KBM-7 (cell line): ENCODE results near the gene SPEF2.
A peak's percentile ranks its signal among the peaks of the same experiment; 100 is the strongest.

Source experiments
- DNase-seq: peaks from one replicate; pipeline ENCODE4 v3.0.0-alpha.2; 2015
- in situ Hi-C: fragments of 300-500 bp; cut with MboI; formaldehyde crosslinking; loops from 2 replicates; pipeline ENCODE4 v1.14.3; 2020; ENCODE audit warnings: low sequenced_read_pairs, low pct_unique_long_range_greater_than_20kb, mixed read lengths

Gene SPEF2

GRCh38 chr5:35810601-35811000, 192.9 kb downstream of the SPEF2 start:
- in situ Hi-C loops, result no loop called here
- DNase-seq, result no peak

DNA sequence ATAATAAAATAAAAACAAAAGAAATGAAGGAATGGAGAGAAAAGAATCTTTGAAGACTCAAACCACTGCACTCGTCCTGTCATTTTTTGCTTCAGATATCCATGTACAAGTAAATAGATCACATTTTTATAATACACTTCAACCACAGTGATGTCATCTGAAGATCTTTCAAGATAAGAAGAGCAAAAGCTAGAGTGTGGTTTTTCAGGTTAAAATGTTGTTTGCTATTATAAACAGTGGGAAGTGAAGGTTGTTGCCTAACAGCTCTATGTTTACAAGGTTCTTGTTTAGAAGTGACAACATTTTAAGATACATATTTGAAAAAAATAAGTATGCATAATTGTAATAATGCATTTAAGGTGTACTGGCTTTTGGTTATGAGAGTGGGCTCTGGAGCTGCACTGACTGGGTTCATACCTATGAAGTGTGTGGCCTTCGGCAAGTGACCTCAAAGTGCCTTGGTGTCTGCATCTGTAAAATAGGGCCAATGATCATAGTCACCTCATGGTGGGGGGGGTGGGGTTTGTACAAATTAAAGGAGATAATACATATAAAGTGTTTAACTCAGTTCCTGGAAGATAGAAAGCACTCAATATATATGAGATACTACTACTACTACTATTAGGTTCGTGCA, 193.6 kb downstream of the SPEF2 start:
- DNase-seq, result no peak
- in situ Hi-C loops, result no loop called here

DNA sequence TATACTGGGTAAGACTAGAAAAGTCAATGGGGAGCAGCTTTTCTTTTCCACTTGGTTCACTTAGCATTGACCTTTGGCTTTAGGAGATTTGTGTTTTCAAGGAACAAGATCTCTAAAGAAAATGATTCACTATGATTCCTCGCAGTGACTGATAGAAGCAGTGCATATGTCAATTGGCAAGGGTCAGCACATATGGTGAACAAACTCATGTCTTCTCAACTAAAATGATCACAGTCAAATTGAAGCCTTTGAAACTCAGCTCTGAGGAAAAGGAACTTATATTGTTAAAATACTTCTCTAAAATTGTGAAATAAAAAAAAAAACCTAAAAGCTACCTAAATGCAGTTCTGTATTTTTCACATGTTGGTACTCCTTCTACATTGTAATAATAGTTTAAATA, 195.9 kb downstream of the SPEF2 start:
- in situ Hi-C loops, result no loop called here
- DNase-seq, result no peak

- in situ Hi-C loops, result no loop called here
- DNase-seq, result no peak
Measured at GRCh38 chr5:35815089-35815936, 197.7 kb downstream of the SPEF2 start.

DNA sequence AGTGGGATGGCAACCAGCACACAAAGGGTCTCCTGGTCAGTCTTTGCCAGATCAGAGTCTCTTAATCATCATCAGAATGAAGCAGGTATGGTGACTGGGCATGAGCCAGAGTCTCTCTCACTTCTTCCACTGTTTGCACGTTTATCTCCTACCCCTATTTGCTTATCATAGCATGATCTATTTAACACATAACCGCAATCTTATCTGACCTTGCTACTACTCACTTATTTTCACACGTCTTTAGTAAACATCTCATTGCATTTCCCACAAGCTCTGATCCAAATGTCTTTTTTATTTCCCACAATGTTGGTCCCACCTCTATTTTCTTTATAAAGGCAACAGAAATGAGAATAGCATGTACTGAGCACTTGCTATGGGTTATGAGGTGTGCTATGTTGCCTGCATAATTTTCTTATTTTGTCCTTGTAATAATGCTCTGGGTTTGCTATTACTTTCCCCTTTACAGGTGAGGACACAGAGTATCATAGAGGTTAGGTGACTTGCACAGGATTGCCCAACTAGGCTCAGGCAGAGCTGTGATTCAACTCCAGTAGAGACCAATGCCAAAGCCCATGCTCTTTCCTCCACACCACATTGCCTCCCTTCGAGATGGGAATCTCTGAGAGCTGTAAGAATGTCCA, 199.3 kb downstream of the SPEF2 start:
- in situ Hi-C loops, result no loop called here
- DNase-seq, result no peak

DNA sequence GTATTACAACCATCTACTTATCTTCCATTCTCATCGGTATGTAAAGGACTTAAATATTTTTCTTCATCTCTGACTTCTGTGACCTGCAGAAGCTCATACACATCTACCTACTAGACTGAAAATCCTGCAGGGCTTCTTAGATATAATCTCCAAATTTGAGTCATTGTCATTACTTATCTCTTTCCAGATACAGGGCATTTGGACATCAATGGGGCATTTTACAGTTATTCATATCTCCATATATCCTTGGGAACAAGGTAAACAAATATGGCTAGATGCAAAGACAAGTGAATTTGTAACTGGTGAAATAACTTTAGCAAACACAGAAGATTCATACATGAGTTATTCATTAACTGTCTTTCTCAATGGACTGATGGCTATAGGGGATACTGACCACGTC, 201.4 kb downstream of the SPEF2 start:
- DNase-seq, result no peak
- in situ Hi-C loops, result no loop called here

- in situ Hi-C loops, result no loop called here
Measured at GRCh38 chr5:35819668-35820067, 202.0 kb downstream of the SPEF2 start.

GRCh38 chr5:35820735-35821134, 203.1 kb downstream of the SPEF2 start:
- DNase-seq, result peak; percentile 61
- in situ Hi-C loops, result no loop called here

More at GRCh38 chr5:35819668-35820067, 202.0 kb downstream of the SPEF2 start:
- DNase-seq, result no peak

- DNase-seq, result no peak
Measured at GRCh38 chr5:35821513-35821912, 203.8 kb downstream of the SPEF2 start.

GRCh38 chr5:35822511-35822910, 204.8 kb downstream of the SPEF2 start:
- in situ Hi-C loops, result no loop called here
- DNase-seq, result no peak

More at GRCh38 chr5:35821513-35821912, 203.8 kb downstream of the SPEF2 start:
- in situ Hi-C loops, result no loop called here

GRCh38 chr5:35823347-35824098, 205.9 kb downstream of the SPEF2 start:
- in situ Hi-C loops, result no loop called here
- no peak for DNase-seq

GRCh38 chr5:35826056-35826455, 208.4 kb downstream of the SPEF2 start:
- in situ Hi-C loops, result no loop called here

DNA sequence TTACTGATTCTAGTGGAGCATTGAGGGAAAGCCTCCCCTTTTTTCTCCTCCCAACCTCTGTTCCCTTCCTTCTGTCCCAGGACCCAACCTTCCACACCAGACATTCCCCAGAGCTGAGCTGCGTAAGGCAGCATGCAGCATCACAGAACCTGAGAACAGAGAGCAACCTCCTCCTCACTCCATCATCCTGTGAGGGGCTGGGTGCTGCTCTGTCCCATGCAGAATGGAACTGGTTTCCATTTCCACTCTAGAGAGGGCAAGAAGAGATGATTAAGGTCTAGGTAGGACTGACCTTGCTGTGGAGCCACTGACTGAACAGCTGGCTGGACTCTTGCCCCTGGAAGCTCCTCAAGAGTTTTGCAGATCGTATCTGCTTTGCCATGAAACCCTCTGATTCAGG, 208.9 kb downstream of the SPEF2 start:
- in situ Hi-C loops, result no loop called here

More at GRCh38 chr5:35826056-35826455, 208.4 kb downstream of the SPEF2 start:
- no peak for DNase-seq

GRCh38 chr5:35828082-35828598, 210.5 kb downstream of the SPEF2 start:
- no peak for DNase-seq
- in situ Hi-C loops, result no loop called here

More for the DNA sequence above, 208.9 kb downstream of the SPEF2 start:
- DNase-seq, result no peak

- in situ Hi-C loops, result no loop called here
- DNase-seq, result no peak
Measured at GRCh38 chr5:35830587-35830986, 212.9 kb downstream of the SPEF2 start.

DNA sequence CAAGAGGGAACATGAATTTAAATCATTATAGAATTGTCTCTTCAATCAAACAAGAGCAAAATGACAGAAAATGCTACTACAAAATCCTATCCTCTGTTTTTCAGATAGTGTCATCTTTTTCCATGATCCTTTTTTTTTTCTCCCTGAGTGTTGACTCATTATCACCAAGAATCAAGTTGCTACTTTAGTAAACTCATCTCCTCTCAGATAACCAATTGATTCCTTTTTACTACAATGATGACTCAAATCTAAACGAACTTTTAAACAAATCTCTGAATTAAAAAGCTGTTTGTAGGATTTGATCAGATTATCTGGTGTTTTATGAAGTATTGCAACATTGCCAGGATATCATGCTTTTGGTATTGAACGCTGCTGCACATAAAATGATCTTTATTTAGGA, 215.1 kb downstream of the SPEF2 start:
- in situ Hi-C loops, result no loop called here
- no peak for DNase-seq

- in situ Hi-C loops, result no loop called here
- DNase-seq, result no peak
Measured at GRCh38 chr5:35833224-35833623, 215.6 kb downstream of the SPEF2 start.

DNA sequence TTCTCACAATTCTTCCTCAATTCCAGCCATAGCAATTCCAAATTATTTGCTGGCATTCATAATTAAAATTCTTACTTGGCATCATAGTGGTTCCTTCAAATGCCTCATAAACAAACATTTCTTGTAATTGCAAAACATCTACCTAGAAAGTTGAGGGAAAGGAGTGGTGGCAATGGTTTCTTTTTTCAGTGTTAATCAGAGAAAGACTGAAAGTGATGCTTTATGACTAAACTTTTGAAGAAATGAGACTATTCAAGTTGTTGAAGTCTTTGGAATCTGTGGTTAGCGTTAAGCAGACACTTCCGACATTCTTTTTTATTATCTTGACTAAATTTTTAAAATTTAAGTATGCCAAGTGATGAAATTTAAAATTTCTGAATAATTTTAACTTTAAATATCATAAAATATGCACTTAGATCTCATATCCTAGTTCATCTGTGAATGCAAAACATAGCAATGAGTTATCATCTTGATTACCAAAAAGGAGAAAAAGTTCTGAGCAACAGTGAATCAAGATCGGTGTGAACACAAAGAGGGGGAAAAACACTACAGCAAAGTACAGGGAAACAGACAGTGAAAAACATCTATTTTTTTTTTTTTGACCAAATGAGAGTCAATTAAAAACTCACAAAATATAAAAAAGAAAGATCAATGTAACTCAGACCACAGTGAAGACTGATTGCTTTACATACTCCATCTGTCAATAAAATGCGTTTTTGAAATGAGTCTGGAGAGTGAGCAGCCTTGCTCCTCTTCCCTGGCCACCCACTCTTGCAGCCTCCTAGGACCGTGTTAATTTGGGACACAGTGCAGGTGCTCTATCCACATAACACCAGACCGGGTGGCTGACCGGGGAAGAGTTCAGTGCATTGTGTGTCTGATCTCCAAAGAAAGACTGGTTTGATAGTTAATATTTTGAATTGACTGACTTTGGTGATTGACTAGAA, 218.4 kb downstream of the SPEF2 start:
- in situ Hi-C loops, result no loop called here
- DNase-seq, result no peak
